Astrocyte (in vitro differentiated cells and primary cell): ENCODE measurements around the gene TIGD4. TPM values are rescaled to one million over a fixed set of nuclear protein-coding genes. Genes with fewer than 3 reads are reported as not detected.
A peak's percentile ranks its signal among the peaks of the same experiment; 100 is the strongest.

Experiments
- DNase-seq: peaks from one replicate; pipeline ENCODE4 v3.0.0-alpha.2; 2010; ENCODE audit warnings: low read depth
- FAIRE-seq: peaks from 2 replicates; lab custom pipeline; 2011; peaks lifted over from hg19 to GRCh38; lab: Jason Lieb, UNC
- H2AFZ ChIP-seq: 2 replicates; pipeline ENCODE4 v1.6.0; 2012; ENCODE audit warnings: low read depth, low read length, inconsistent platforms
- H3K27ac ChIP-seq: 2 replicates; pipeline ENCODE4 v1.5.1; 2011; ENCODE audit warnings: low read depth, low read length, inconsistent platforms
- H3K27me3 ChIP-seq: 2 replicates; pipeline ENCODE4 v1.6.0; 2011; ENCODE audit warnings: low read length, inconsistent platforms; ENCODE audit not compliant: insufficient read depth
- H3K36me3 ChIP-seq: 2 replicates; pipeline ENCODE4 v1.5.1; 2011; ENCODE audit warnings: low read length, inconsistent platforms; ENCODE audit not compliant: insufficient read depth
- H3K4me1 ChIP-seq: 2 replicates; pipeline ENCODE4 v1.5.1; 2011; ENCODE audit warnings: low read length, inconsistent platforms; ENCODE audit not compliant: insufficient read depth
- H3K4me2 ChIP-seq: 2 replicates; pipeline ENCODE4 v1.6.0; 2012; ENCODE audit warnings: low read length, inconsistent platforms
- H3K4me3 ChIP-seq: 2 replicates; pipeline ENCODE4 v1.5.1; 2011; ENCODE audit warnings: low read depth, mild to moderate bottlenecking, low read length, inconsistent platforms; ENCODE audit not compliant: insufficient read depth
- H3K79me2 ChIP-seq: 2 replicates; pipeline ENCODE4 v1.6.0; 2012; ENCODE audit warnings: mild to moderate bottlenecking, low read length, inconsistent platforms; ENCODE audit not compliant: insufficient read depth
- H3K9ac ChIP-seq: 2 replicates; pipeline ENCODE4 v1.6.0; 2012; ENCODE audit warnings: mild to moderate bottlenecking, low read length, inconsistent platforms
- H3K9me3 ChIP-seq: 2 replicates; pipeline ENCODE4 v1.5.1; 2012; ENCODE audit warnings: low read depth, mild to moderate bottlenecking, low read length, inconsistent platforms; ENCODE audit not compliant: insufficient read depth
- H4K20me1 ChIP-seq: 2 replicates; pipeline ENCODE4 v1.6.0; 2012; ENCODE audit warnings: low read length, inconsistent platforms; ENCODE audit not compliant: insufficient read depth
- H3K27ac Mint-ChIP-seq: one replicate; pipeline ENCODE4 v1.8.0; 2021; ENCODE audit warnings: mild to moderate bottlenecking, mixed read lengths; ENCODE audit not compliant: unreplicated experiment
- H3K27me3 Mint-ChIP-seq: one replicate; pipeline ENCODE4 v1.8.0; 2021; ENCODE audit warnings: low read depth, mixed read lengths; ENCODE audit not compliant: unreplicated experiment
- H3K36me3 Mint-ChIP-seq: one replicate; pipeline ENCODE4 v1.8.0; 2021; ENCODE audit warnings: low read depth, mixed read lengths; ENCODE audit not compliant: unreplicated experiment
- H3K4me1 Mint-ChIP-seq: one replicate; pipeline ENCODE4 v1.8.0; 2021; ENCODE audit warnings: low read depth, mixed read lengths; ENCODE audit not compliant: unreplicated experiment
- H3K4me3 Mint-ChIP-seq: one replicate; pipeline ENCODE4 v1.8.0; 2021; ENCODE audit warnings: mild to moderate bottlenecking, moderate library complexity, mixed read lengths; ENCODE audit not compliant: unreplicated experiment
- H3K9me3 Mint-ChIP-seq: one replicate; pipeline ENCODE4 v1.8.0; 2021; ENCODE audit warnings: mild to moderate bottlenecking, mixed read lengths; ENCODE audit not compliant: unreplicated experiment
- CTCF ChIP-seq: IDR thresholded peaks from 2 replicates; pipeline ENCODE4 v1.5.1; 2011; ENCODE audit warnings: low read depth, mild to moderate bottlenecking, inconsistent platforms, low read length, moderate library complexity; ENCODE audit not compliant: insufficient read depth
- EZH2 ChIP-seq: IDR thresholded peaks from 2 replicates; pipeline ENCODE4 v1.6.1; 2012; ENCODE audit warnings: mild to moderate bottlenecking, low read length, inconsistent platforms; ENCODE audit not compliant: insufficient read depth
- total RNA-seq: library from RNA; stranded (reverse); gene quantifications from 2 replicates; pipeline ENCODE4 v1.2.1, GENCODE V29; 2021

Gene TIGD4
- total RNA-seq, 1 donor from 2014 or later: 0.23 TPM

- Histone ChIP-seq H3K4me3 (no peak overlapping the region), H3K79me2 (peaks cover 61% of the 10 kb centered on the region), H4K20me1 (peaks cover 61% of the 10 kb centered on the region), H3K4me1 (no peaks in the 10 kb centered on the region), H3K4me2 (no peak overlapping the region), H3K36me3 (no peaks in the 10 kb centered on the region), H3K27ac (no peak overlapping the region), H3K9me3 (no peaks in the 10 kb centered on the region), H2AFZ (no peak overlapping the region), H3K9ac (no peak overlapping the region), H3K27me3 (no peaks in the 10 kb centered on the region)
- Mint-ChIP-seq H3K27ac (no peak overlapping the region), H3K27me3 (no peaks in the 10 kb centered on the region), H3K4me3 (no peak overlapping the region), H3K36me3 (peaks cover 8% of the 10 kb centered on the region), H3K4me1 (peaks cover 5% of the 10 kb centered on the region), H3K9me3 (peaks cover 4% of the 10 kb centered on the region)
- TF ChIP-seq CTCF: no peak
- TF ChIP-seq EZH2: no peak
- DNase-seq (no peak), FAIRE-seq (peak; percentile 29)
These were observed 31.3 kb upstream of the TIGD4 start for GRCh38 chr4:152810715-152811287.

DNA sequence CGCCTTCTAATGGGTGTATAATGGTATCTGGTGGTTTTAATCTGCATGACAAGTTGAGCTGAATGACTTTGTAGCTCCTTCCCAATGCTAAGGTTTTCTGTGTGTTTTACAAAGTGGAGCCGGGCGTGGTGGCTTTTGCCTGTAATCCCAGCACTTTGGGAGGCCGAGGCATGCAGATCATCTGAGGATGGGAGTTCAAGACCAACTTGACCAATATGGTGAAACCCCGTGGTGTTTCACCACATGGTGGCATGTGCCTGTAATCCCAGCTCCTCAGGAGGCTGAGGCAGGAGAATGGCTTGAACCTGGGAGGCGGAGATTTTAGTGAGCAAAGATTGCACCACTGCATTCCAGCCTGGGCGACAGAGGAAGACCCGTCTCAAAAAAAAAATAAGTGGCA lies 29.1 kb upstream of the TIGD4 start:
- Mint-ChIP-seq H3K4me1 (peaks cover 5% of the 10 kb centered on the region), H3K27ac (no peak overlapping the region), H3K4me3 (no peak overlapping the region), H3K9me3 (peaks cover 2% of the 10 kb centered on the region), H3K27me3 (no peaks in the 10 kb centered on the region), H3K36me3 (peaks cover 5% of the 10 kb centered on the region)
- peaks cover 64% of the 10 kb centered on the region for H4K20me1 ChIP-seq
- peaks cover 64% of the 10 kb centered on the region for H3K79me2 ChIP-seq
- H3K4me3 ChIP-seq: no peak overlapping the region
- no peak for DNase-seq
- TF ChIP-seq EZH2 (no peak), CTCF (no peak)
- no peak overlapping the region for H2AFZ ChIP-seq
- H3K4me1 ChIP-seq: no peaks in the 10 kb centered on the region
- no peak overlapping the region for H3K27ac ChIP-seq
- no peak overlapping the region for H3K9ac ChIP-seq
- H3K36me3 ChIP-seq: no peaks in the 10 kb centered on the region
- no peaks in the 10 kb centered on the region for H3K9me3 ChIP-seq
- FAIRE-seq: no peak
- no peaks in the 10 kb centered on the region for H3K27me3 ChIP-seq
- H3K4me2 ChIP-seq: no peak overlapping the region

DNA sequence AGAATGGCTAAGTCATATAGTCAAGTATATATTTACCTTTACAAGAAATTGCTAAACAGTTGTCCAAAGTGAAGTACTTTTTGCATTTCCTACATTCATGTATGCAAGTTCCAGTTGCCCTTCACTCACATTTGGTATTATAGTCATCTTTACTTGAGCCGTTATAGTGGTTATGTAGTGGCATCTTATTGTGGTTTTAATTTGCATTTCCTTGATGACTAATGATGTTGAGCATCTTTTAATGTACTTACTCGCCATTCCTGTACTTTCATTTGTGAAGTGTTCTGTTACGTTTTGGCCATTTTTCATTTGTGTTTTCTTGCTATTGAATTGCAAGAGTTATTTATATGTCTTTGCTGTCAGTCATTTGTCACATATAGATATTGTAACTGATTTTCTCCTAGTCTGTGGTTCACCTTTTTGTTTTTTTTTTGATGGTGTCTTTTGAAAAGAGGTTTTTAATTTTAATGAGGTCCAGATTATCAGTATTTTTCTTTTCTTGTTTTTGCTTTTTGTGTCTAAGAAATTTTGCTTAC lies 27.8 kb upstream of the TIGD4 start:
- Histone ChIP-seq H3K4me2 (peak overlapping the region; percentile 57), H3K27ac (no peak overlapping the region)

More for the DNA sequence above, 27.8 kb upstream of the TIGD4 start:
- FAIRE-seq (peak; percentile 34), DNase-seq (peak; percentile 80)
- Mint-ChIP-seq H3K4me3 (no peak overlapping the region), H3K27me3 (no peaks in the 10 kb centered on the region), H3K27ac (no peak overlapping the region), H3K36me3 (peaks cover 5% of the 10 kb centered on the region), H3K9me3 (no peaks in the 10 kb centered on the region), H3K4me1 (peaks cover 5% of the 10 kb centered on the region)
- Histone ChIP-seq H3K9ac (no peak overlapping the region), H3K27me3 (no peaks in the 10 kb centered on the region), H4K20me1 (peaks cover 68% of the 10 kb centered on the region), H3K9me3 (no peaks in the 10 kb centered on the region), H3K4me1 (no peaks in the 10 kb centered on the region), H3K36me3 (no peaks in the 10 kb centered on the region), H3K79me2 (peaks cover 71% of the 10 kb centered on the region), H2AFZ (no peak overlapping the region), H3K4me3 (peak overlapping the region; percentile 6)
- TF ChIP-seq EZH2 (no peak), CTCF (no peak)
